Activated CD4-positive, alpha-beta T cell treated with anti-CD3 and anti-CD28 coated beads, Interleukin-2, amount 10 ng/mL, durations not matched to agents 24 days and 14 days (primary cell): ENCODE measurements around the gene PAGE2B. TPM values are rescaled to one million over a fixed set of nuclear protein-coding genes. Genes with fewer than 3 reads are reported as not detected.
A peak's percentile ranks its signal among the peaks of the same experiment; 100 is the strongest.
"Not testable (repeated sequence)": the region's sequence is repeated elsewhere in the genome, so short reads cannot be mapped to it uniquely, and the experiment has no call there.

Experiments used
- DNase-seq: peaks from one replicate; pipeline ENCODE4 v3.0.0; 2022
- H3K27ac Mint-ChIP-seq: one replicate; pipeline ENCODE4 v1.8.0; 2022; ENCODE audit warnings: mild to moderate bottlenecking, mixed read lengths
- H3K27me3 Mint-ChIP-seq: one replicate; pipeline ENCODE4 v1.8.0; 2022; ENCODE audit warnings: mixed read lengths
- H3K36me3 Mint-ChIP-seq: one replicate; pipeline ENCODE4 v1.8.0; 2022; ENCODE audit warnings: low read depth, mild to moderate bottlenecking, mixed read lengths
- H3K4me1 Mint-ChIP-seq: one replicate; pipeline ENCODE4 v1.8.0; 2021; ENCODE audit warnings: mixed read lengths
- H3K4me3 Mint-ChIP-seq: one replicate; pipeline ENCODE4 v1.8.0; 2022; ENCODE audit warnings: mild to moderate bottlenecking, moderate library complexity, mixed read lengths
- H3K9me3 Mint-ChIP-seq: one replicate; pipeline ENCODE4 v1.8.0; 2021; ENCODE audit warnings: mixed read lengths
- intact Hi-C: fragments of 100-400 bp; cut with micrococcal nuclease; formaldehyde crosslinking; loops from one replicate; pipeline ENCODE4 v1.15.1; 2023
- total RNA-seq: library from RNA; stranded (reverse); gene quantifications from 2 replicates; pipeline ENCODE4 v1.2.3, GENCODE V29; 2022

Gene PAGE2B
- total RNA-seq, 1 donor from 2014 or later: not detected

- DNase-seq, intact Hi-C loops, H3K36me3 Mint-ChIP-seq, H3K27ac Mint-ChIP-seq, H3K9me3 Mint-ChIP-seq, H3K4me3 Mint-ChIP-seq, H3K4me1 Mint-ChIP-seq, H3K27me3 Mint-ChIP-seq: not testable (repeated sequence)
These were observed 7.7 kb upstream of the PAGE2B start for GRCh38 chrX:55067180-55067579.

DNA sequence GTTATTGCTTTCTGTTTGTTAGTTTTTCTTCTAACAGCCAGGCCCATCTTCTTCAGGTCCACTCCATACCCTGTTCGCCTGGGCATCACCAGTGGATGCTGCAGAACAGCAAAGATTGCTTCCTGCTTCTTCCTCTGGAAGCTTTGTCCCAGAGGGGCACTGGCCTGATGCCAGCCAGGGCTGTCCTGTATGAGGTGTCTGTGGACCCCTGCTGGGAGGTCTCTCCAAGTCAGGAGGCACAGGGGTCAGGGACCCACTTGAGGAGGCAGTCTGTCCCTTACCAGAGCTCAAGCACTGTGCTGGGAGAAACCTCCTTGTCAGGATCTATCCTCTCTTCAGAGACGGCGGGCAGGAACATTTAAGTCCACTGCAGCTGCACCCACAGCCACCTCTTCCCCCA is 2.5 kb upstream of the PAGE2B start:
- Mint-ChIP-seq H3K4me3 (no peak overlapping the region), H3K27me3 (no peaks in the 10 kb centered on the region), H3K36me3 (no peaks in the 10 kb centered on the region), H3K27ac (no peak overlapping the region), H3K9me3 (peaks cover 4% of the 10 kb centered on the region), H3K4me1 (no peaks in the 10 kb centered on the region)
- DNase-seq: no peak
- intact Hi-C loops: no loop called here

DNA sequence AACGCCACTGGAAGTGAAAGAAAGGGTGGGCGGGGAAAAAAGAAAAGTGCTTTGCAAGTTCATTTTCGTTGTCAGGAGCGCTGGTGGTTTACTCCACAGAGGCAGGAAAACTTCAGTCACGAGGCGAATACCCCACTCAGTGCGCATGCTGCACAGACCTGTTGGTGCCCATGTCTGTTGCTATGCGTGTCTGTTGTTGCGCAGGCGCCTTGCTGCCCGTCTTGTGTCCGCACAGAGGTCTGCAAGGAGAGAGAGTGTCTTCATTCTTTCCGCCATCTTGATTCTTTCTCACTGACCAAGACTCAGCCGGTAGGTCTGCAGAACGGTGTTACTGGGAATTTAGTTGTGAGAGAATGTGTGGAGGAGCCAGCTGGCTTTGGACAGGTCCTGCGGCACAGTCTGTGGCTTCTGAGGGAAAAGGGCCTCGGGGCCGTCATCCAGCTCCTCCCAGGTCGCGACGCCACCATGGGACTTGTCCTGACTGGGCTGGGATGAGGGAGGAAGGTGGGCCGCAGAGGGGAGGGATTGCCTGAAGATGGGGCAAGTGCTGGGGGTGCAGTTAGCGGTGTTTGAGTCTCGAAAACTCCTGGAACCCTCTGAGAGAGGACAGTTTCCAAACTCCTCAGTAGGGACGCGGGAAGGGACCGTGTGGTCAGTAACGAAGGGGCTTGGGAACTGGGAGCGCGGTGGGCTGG is 14.1 kb downstream of the PAGE2B start, which contains the start of gene PAGE2:
Gene PAGE2, plus strand, starts transcription at position 224 of the 695 bp plus-strand sequence. CDS start 1,003 bp downstream, outside the sequence.
- Mint-ChIP-seq H3K4me1 (no peaks in the 10 kb centered on the region), H3K27me3 (no peaks in the 10 kb centered on the region)

DNA sequence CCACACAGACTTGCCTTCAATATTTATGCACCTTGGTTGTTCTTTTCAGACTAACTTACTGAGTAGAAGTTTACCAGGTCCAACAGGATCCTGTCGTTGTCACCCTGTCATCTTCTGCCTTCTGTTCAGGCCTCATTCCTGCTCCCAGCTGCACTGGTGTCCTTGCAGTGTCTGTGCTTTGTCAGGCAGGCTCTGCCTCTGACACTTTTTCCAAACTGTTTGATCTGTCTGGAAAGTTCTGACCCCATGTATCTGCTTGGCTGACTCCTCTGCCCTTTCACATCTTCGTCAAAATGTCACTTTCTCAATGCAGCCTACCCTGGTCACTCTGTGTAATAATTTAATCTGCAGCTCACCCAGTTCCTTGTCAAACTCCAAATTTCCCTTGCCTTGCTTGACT is 23.9 kb downstream of the PAGE2B start:
- no peaks in the 10 kb centered on the region for H3K36me3 Mint-ChIP-seq
- H3K9me3 Mint-ChIP-seq: no peaks in the 10 kb centered on the region
- intact Hi-C loops: no loop called here
- no peak overlapping the region for H3K27ac Mint-ChIP-seq
- no peaks in the 10 kb centered on the region for H3K27me3 Mint-ChIP-seq
- H3K4me3 Mint-ChIP-seq: no peak overlapping the region
- peaks cover 2% of the 10 kb centered on the region for H3K4me1 Mint-ChIP-seq
- no peak for DNase-seq

More for the DNA sequence above, 14.1 kb downstream of the PAGE2B start, which contains the start of gene PAGE2:
- Mint-ChIP-seq H3K27ac (no peak within 1 kb of the TSS), H3K9me3 (no peaks in the 10 kb centered on the region), H3K36me3 (no peaks in the 10 kb centered on the region), H3K4me3 (no peak within 1 kb of the TSS)
- DNase-seq: no peak
- intact Hi-C loops: no loop called here

DNA sequence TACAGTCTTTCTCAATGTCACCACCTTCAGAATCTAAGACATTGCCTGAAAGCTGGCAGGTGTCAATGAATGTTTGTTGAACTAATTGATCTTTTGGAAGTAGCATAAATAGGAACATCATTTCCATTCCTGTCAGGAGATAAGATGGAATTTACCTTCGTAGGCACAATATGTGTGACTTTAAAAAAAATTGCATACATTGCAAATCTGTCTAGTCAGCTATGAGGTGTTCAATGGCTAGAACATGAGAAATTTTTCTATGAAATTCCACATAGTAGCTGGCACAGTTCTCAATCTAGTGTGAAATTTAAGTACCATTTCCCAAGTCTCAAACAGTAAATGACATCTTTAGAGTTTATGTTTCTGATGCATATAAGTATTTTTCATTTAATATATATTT is 24.3 kb downstream of the PAGE2B start:
- intact Hi-C loops: no loop called here
- Mint-ChIP-seq H3K4me3 (no peak overlapping the region), H3K27ac (no peak overlapping the region), H3K36me3 (no peaks in the 10 kb centered on the region), H3K27me3 (no peaks in the 10 kb centered on the region), H3K9me3 (no peaks in the 10 kb centered on the region), H3K4me1 (peaks cover 2% of the 10 kb centered on the region)
- DNase-seq: no peak

- intact Hi-C loops: no loop called here
- H3K36me3 Mint-ChIP-seq: no peaks in the 10 kb centered on the region
- H3K27me3 Mint-ChIP-seq: no peaks in the 10 kb centered on the region
- no peaks in the 10 kb centered on the region for H3K9me3 Mint-ChIP-seq
- no peak for DNase-seq
- no peak overlapping the region for H3K27ac Mint-ChIP-seq
- H3K4me3 Mint-ChIP-seq: no peak overlapping the region
- H3K4me1 Mint-ChIP-seq: peaks cover 2% of the 10 kb centered on the region
These were observed 27.9 kb downstream of the PAGE2B start for GRCh38 chrX:55102754-55103153.

GRCh38 chrX:55107262-55107661 is 32.4 kb downstream of the PAGE2B start:
- Mint-ChIP-seq H3K36me3 (no peaks in the 10 kb centered on the region), H3K27ac (no peak overlapping the region), H3K4me3 (no peak overlapping the region), H3K4me1 (peaks cover 2% of the 10 kb centered on the region), H3K27me3 (no peaks in the 10 kb centered on the region), H3K9me3 (no peaks in the 10 kb centered on the region)
- intact Hi-C loops: no loop called here
- DNase-seq: no peak

DNA sequence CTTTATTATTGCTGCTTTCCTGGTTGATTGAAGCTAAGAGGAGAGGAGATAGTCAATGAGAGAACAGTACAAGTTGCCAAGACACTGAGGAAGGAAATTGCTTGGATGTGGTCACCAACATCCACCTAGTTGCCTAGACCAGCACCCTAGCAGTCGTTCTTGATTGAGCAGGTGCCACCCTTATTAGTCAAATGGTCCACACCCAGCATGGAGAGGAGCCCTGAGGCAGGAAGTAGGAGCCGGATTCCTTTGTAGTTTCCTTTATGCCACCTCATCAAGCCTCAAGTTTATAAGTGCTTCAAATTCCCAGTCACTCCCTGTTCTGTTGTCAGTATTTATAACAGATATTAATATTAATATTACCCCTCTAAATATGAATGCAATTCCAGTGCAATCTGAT is 33.1 kb downstream of the PAGE2B start:
- H3K27me3 Mint-ChIP-seq: no peaks in the 10 kb centered on the region
- H3K27ac Mint-ChIP-seq: no peak overlapping the region
- no peaks in the 10 kb centered on the region for H3K36me3 Mint-ChIP-seq
- H3K4me3 Mint-ChIP-seq: no peak overlapping the region
- no peaks in the 10 kb centered on the region for H3K9me3 Mint-ChIP-seq
- DNase-seq: no peak
- intact Hi-C loops: no loop called here
- no peaks in the 10 kb centered on the region for H3K4me1 Mint-ChIP-seq

DNA sequence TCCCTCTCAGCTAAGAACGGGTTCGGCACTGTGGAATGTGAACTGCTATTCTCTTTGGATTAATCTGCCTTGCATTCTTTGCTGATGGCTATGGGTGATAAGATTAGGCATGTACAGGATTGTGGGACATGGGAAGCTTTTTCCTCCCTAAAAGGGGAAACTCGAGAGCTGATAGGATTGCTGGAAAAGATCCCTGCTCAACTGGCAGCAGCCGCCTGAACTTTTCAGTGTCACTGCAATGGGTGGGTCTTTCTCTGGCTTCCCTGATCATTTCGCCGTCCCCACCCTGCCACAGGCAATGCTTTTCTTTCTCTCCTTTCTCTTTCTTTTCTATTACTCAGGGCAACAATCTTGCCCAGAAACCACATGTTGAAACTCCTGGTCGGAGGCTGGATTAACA is 34.5 kb downstream of the PAGE2B start:
- H3K27me3 Mint-ChIP-seq: no peaks in the 10 kb centered on the region
- DNase-seq: no peak
- intact Hi-C loops: no loop called here
- H3K36me3 Mint-ChIP-seq: no peaks in the 10 kb centered on the region
- no peaks in the 10 kb centered on the region for H3K4me1 Mint-ChIP-seq
- H3K27ac Mint-ChIP-seq: no peak overlapping the region
- no peak overlapping the region for H3K4me3 Mint-ChIP-seq
- no peaks in the 10 kb centered on the region for H3K9me3 Mint-ChIP-seq

GRCh38 chrX:55111578-55112254 is 36.9 kb downstream of the PAGE2B start:
- H3K4me3 Mint-ChIP-seq: no peak overlapping the region
- intact Hi-C loops: no loop called here

GRCh38 chrX:55116589-55116988 is 41.8 kb downstream of the PAGE2B start:
- DNase-seq, H3K27ac Mint-ChIP-seq, H3K36me3 Mint-ChIP-seq, H3K9me3 Mint-ChIP-seq, H3K27me3 Mint-ChIP-seq, H3K4me3 Mint-ChIP-seq, intact Hi-C loops: not testable (repeated sequence)
- H3K4me1 Mint-ChIP-seq: peaks cover 19% of the 10 kb centered on the region

More at GRCh38 chrX:55111578-55112254, 36.9 kb downstream of the PAGE2B start:
- no peaks in the 10 kb centered on the region for H3K36me3 Mint-ChIP-seq
- DNase-seq: no peak
- H3K27me3 Mint-ChIP-seq: no peaks in the 10 kb centered on the region
- no peaks in the 10 kb centered on the region for H3K4me1 Mint-ChIP-seq
- H3K27ac Mint-ChIP-seq: no peak overlapping the region
- no peaks in the 10 kb centered on the region for H3K9me3 Mint-ChIP-seq

DNA sequence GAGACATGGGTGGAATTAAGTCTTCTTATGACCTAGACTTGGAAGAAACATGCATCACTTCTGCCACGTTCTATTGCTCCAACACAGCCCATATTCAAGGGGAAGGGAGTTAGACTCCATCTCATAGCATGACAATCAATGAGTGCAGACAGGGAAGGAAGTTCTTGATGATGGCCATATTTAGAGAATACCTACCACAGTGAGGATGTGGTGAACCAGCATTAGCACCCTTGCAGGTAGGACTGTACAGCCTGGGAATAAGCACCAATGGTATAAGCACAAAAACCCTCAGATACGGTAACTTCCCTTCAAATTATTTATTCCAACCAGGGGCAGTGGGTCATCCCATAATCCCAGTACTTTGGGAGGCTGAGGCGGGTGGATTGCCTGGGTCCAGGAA is 43.7 kb downstream of the PAGE2B start:
- peak; percentile 59 for DNase-seq
- Mint-ChIP-seq H3K27me3 (peaks cover 2% of the 10 kb centered on the region), H3K27ac (no peak overlapping the region), H3K4me1 (peaks cover 19% of the 10 kb centered on the region), H3K4me3 (no peak overlapping the region), H3K9me3 (peaks cover 3% of the 10 kb centered on the region), H3K36me3 (no peaks in the 10 kb centered on the region)
- intact Hi-C loops: no loop called here

GRCh38 chrX:55119271-55119670 is 44.4 kb downstream of the PAGE2B start:
- Mint-ChIP-seq H3K4me3 (peak overlapping the region; percentile 12), H3K27ac (no peak overlapping the region), H3K36me3 (no peaks in the 10 kb centered on the region), H3K27me3 (peaks cover 4% of the 10 kb centered on the region), H3K4me1 (peaks cover 19% of the 10 kb centered on the region), H3K9me3 (peaks cover 3% of the 10 kb centered on the region)
- intact Hi-C loops: no loop called here
- DNase-seq: no peak

DNA sequence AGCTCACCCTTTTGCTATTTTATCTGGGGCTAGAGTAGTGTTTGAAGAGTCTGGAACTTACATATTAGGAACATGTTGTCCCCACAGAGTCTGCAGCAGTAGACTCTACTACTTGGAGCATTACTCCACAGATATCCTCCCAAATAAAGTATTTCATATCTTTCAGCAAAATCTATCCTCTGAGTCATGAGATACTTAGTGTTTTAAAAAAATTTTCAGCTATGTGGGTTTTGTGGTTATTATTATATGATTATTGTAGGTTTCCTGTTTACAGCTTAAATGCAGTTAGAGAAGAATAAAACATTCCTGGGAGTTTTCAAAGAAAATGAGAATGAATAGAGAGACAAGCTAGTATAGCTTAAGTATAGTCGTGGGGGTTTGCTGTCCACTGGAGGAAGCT is 44.9 kb downstream of the PAGE2B start:
- Mint-ChIP-seq H3K4me3 (peak overlapping the region; percentile 12), H3K36me3 (no peaks in the 10 kb centered on the region)

More for the DNA sequence above, 44.9 kb downstream of the PAGE2B start:
- H3K27me3 Mint-ChIP-seq: peaks cover 4% of the 10 kb centered on the region
- intact Hi-C loops: no loop called here
- peaks cover 19% of the 10 kb centered on the region for H3K4me1 Mint-ChIP-seq
- DNase-seq: no peak
- no peak overlapping the region for H3K27ac Mint-ChIP-seq
- peaks cover 3% of the 10 kb centered on the region for H3K9me3 Mint-ChIP-seq
